Trophoblast cell (in vitro differentiated cells and primary cell): ENCODE data around the gene SLIT3.
"Not testable (repeated sequence)": the region's sequence is repeated elsewhere in the genome, so short reads cannot be mapped to it uniquely, and the experiment has no call there.

ENCODE experiments used
- DNase-seq, 2 donors: peaks; one replicate each; pipeline ENCODE4 v3.0.0-alpha.2; 2016
- H2AFZ ChIP-seq: 2 replicates; pipeline ENCODE4 v1.6.1; 2013; ENCODE audit warnings: low read length, moderate library complexity, mild to moderate bottlenecking; ENCODE audit not compliant: insufficient read depth, poor library complexity
- H2AK5ac ChIP-seq: 2 replicates; pipeline ENCODE4 v1.6.1; 2013; ENCODE audit warnings: mild to moderate bottlenecking, low read length
- H2BK120ac ChIP-seq: 2 replicates; pipeline ENCODE4 v1.6.1; 2013; ENCODE audit warnings: low read length, mild to moderate bottlenecking, moderate library complexity; ENCODE audit not compliant: insufficient read depth, poor library complexity
- H2BK12ac ChIP-seq: 2 replicates; pipeline ENCODE4 v1.6.1; 2013; ENCODE audit warnings: mild to moderate bottlenecking, low read length, moderate library complexity
- H2BK5ac ChIP-seq: 2 replicates; pipeline ENCODE4 v1.6.1; 2013; ENCODE audit warnings: low read length, low read depth, moderate library complexity, mild to moderate bottlenecking; ENCODE audit not compliant: poor library complexity
- H3K14ac ChIP-seq: 2 replicates; pipeline ENCODE4 v1.6.1; 2013; ENCODE audit warnings: mild to moderate bottlenecking, low read length
- H3K18ac ChIP-seq: 2 replicates; pipeline ENCODE4 v1.6.1; 2013; ENCODE audit warnings: mild to moderate bottlenecking, low read length
- H3K23ac ChIP-seq: 2 replicates; pipeline ENCODE4 v1.6.1; 2013; ENCODE audit warnings: low read length
- H3K27ac ChIP-seq: 2 replicates; pipeline ENCODE4 v1.5.1; 2013; ENCODE audit warnings: low read depth, mild to moderate bottlenecking, inconsistent platforms, low read length, moderate library complexity
- H3K27me3 ChIP-seq: 2 replicates; pipeline ENCODE4 v1.6.1; 2013; ENCODE audit warnings: inconsistent platforms, mild to moderate bottlenecking, low read length, moderate library complexity; ENCODE audit not compliant: insufficient read depth
- H3K36me3 ChIP-seq, 2 experiments: 1 replicate in 1 of 2; 2 replicates in 1 of 2; pipeline ENCODE4 v1.6.1; 2013; ENCODE audit warnings: low read length in 2 of 2, mild to moderate bottlenecking in 2 of 2, moderate library complexity in 1 of 2; ENCODE audit not compliant: insufficient read depth in 2 of 2, control insufficient read depth in 1 of 2
- H3K4ac ChIP-seq: 2 replicates; pipeline ENCODE4 v1.6.1; 2013; ENCODE audit warnings: low read depth, mild to moderate bottlenecking, low read length, moderate library complexity
- H3K4me1 ChIP-seq, 2 experiments: 1 replicate in 1 of 2; 2 replicates in 1 of 2; pipeline ENCODE4 v1.6.1; 2013; ENCODE audit warnings: low read length in 2 of 2, mild to moderate bottlenecking in 2 of 2, moderate library complexity in 1 of 2; ENCODE audit not compliant: insufficient read depth in 2 of 2, control insufficient read depth in 1 of 2
- H3K4me2 ChIP-seq: 2 replicates; pipeline ENCODE4 v1.6.1; 2013; ENCODE audit warnings: inconsistent platforms, mild to moderate bottlenecking, low read length, moderate library complexity
- H3K4me3 ChIP-seq: 2 replicates; pipeline ENCODE4 v1.5.1; 2013; ENCODE audit warnings: mild to moderate bottlenecking, low read depth, low read length, inconsistent platforms
- H3K79me1 ChIP-seq: one replicate; pipeline ENCODE4 v1.6.1; 2013; ENCODE audit warnings: low read length
- H3K79me2 ChIP-seq: 2 replicates; pipeline ENCODE4 v1.6.1; 2013; ENCODE audit warnings: low read length, mild to moderate bottlenecking; ENCODE audit not compliant: control insufficient read depth, insufficient read depth, poor library complexity
- H3K9ac ChIP-seq: 2 replicates; pipeline ENCODE4 v1.6.1; 2013; ENCODE audit warnings: mild to moderate bottlenecking, low read length
- H3K9me3 ChIP-seq: 2 replicates; pipeline ENCODE4 v1.6.1; 2013; ENCODE audit warnings: low read depth, mild to moderate bottlenecking, control low read depth, inconsistent platforms, low read length; ENCODE audit not compliant: insufficient read depth
- H4K12ac ChIP-seq: 2 replicates; pipeline ENCODE4 v1.6.1; 2013; ENCODE audit warnings: low read depth, mild to moderate bottlenecking, low read length, moderate library complexity
- H4K8ac ChIP-seq: 2 replicates; pipeline ENCODE4 v1.6.1; 2013; ENCODE audit warnings: low read depth, mild to moderate bottlenecking, low read length, moderate library complexity
- H4K91ac ChIP-seq: one replicate; pipeline ENCODE4 v1.6.1; 2013; ENCODE audit warnings: low read depth, mild to moderate bottlenecking, low read length, moderate library complexity
- WGBS: extraction: QIAGEN DNeasy Blood & Tissue Kit; methylation state at CpG from one replicate; pipeline ENCODE4 v1.1.7; 2013; ENCODE audit warnings: missing lambda C conversion rate; ENCODE audit not compliant: insufficient read length, insufficient coverage; ENCODE audit errors: extremely low coverage; 5-methylcytosine and 5-hydroxymethylcytosine counted together

SLIT3 gene

GRCh38 chr5:169216866-169217265 lies 84.1 kb downstream of the SLIT3 start:
- no peak overlapping the region for H2BK120ac ChIP-seq
- H4K91ac ChIP-seq: no peak overlapping the region
- no peak overlapping the region for H3K23ac ChIP-seq
- no peak overlapping the region for H2AFZ ChIP-seq
- H3K79me1 ChIP-seq: peaks cover 2% of the 10 kb centered on the region
- H3K4me3 ChIP-seq: no peak overlapping the region
- H4K8ac ChIP-seq: no peak overlapping the region
- no peak overlapping the region for H2BK12ac ChIP-seq
- H3K27me3 ChIP-seq: no peaks in the 10 kb centered on the region
- WGBS: no CpG with 5 or more reads among the region's 8 CpGs
- no peaks in the 10 kb centered on the region for H3K9me3 ChIP-seq
- H3K4ac ChIP-seq: no peak overlapping the region
- H3K14ac ChIP-seq: no peak overlapping the region
- no peak overlapping the region for H3K18ac ChIP-seq
- H2BK5ac ChIP-seq: no peak overlapping the region
- H3K27ac ChIP-seq: no peak overlapping the region
- H3K4me2 ChIP-seq: no peak overlapping the region
- H3K9ac ChIP-seq: no peak overlapping the region
- peaks cover 0 to 1% of the 10 kb centered on the region in 2 experiments for H3K36me3 ChIP-seq
- no peak overlapping the region for H2AK5ac ChIP-seq
- H3K4me1 ChIP-seq: peaks cover 16 to 26% of the 10 kb centered on the region in 2 experiments
- no peak for DNase-seq
- no peaks in the 10 kb centered on the region for H3K79me2 ChIP-seq
- H4K12ac ChIP-seq: no peak overlapping the region

GRCh38 chr5:169213479-169213878 lies 87.5 kb downstream of the SLIT3 start:
- Histone ChIP-seq H3K79me1 (peaks cover 2% of the 10 kb centered on the region), H3K14ac (no peak overlapping the region), H3K36me3 (peaks cover 0 to 1% of the 10 kb centered on the region in 2 experiments), H3K27ac (no peak overlapping the region), H3K27me3 (no peaks in the 10 kb centered on the region), H4K12ac (no peak overlapping the region), H2BK5ac (no peak overlapping the region), H3K18ac (no peak overlapping the region), H3K4me2 (no peak overlapping the region), H3K9me3 (no peaks in the 10 kb centered on the region), H4K8ac (no peak overlapping the region), H2BK120ac (no peak overlapping the region), H3K23ac (no peak overlapping the region), H4K91ac (no peak overlapping the region), H2AFZ (no peak overlapping the region), H2AK5ac (no peak overlapping the region), H3K79me2 (no peaks in the 10 kb centered on the region), H2BK12ac (no peak overlapping the region), H3K4me1 (peaks cover 7 to 16% of the 10 kb centered on the region in 2 experiments), H3K9ac (no peak overlapping the region), H3K4ac (no peak overlapping the region), H3K4me3 (no peak overlapping the region)
- DNase-seq: peak in 1 of 2 donors; percentile 16

DNA sequence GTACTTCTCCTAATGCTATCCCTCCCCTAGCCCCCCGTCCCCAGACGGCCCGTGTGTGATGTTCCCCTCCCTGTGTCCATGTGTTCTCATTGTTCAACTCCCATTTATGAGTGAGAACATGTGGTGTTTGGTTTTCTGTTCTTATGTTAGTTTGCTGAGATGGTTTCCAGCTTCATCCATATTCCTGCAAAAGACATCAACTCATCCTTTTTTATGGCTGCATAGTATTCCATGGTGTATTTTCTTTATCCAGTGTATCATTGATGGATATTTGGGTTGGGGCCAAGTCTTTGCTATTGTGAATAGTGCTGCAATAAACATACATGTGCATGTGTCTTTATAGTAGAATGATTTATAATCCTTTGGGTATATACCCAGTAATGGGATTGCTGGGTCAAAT lies 89.2 kb downstream of the SLIT3 start:
- not testable (repeated sequence) for H2BK12ac ChIP-seq, H4K91ac ChIP-seq, H3K4me3 ChIP-seq, H3K36me3 ChIP-seq, H3K9ac ChIP-seq, H3K27me3 ChIP-seq, DNase-seq, H3K14ac ChIP-seq, H4K8ac ChIP-seq, H2BK5ac ChIP-seq, H3K79me2 ChIP-seq, H3K23ac ChIP-seq, H4K12ac ChIP-seq, H3K27ac ChIP-seq, H2BK120ac ChIP-seq, H3K9me3 ChIP-seq, H3K4me2 ChIP-seq, H3K4ac ChIP-seq, H3K79me1 ChIP-seq, H2AK5ac ChIP-seq, H2AFZ ChIP-seq, H3K18ac ChIP-seq, H3K4me1 ChIP-seq
- no CpG with 5 or more reads among the region's 3 CpGs for WGBS

DNA sequence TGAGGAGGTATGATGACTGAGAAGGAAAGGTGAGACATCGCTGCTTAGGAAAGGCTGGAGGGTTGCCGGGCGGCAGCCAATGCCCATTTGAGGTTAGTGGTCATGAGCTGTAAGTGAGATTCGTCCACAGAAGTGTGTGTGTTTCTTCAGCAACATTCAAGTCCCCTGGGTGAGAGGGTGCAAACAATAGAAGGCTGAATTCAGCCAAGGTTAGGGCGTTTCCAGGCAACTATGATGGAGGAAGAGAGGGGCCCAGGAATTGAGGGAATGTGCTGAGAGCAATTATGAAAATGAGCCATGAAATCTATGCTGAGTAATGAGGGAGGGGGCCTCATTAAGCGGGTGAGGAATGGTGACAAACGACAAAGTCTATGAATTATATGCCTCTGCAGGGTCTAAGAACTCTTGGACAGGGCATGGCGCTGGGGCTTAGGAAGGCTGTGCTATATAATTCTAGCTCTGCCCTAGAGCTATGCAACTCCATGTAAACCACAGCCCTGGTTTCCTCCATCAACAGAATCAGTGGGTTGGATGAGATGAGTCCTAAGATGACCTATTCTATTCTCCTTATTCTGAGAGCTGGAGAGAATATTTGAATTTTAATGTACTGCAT lies 96.0 kb downstream of the SLIT3 start:
- Histone ChIP-seq H3K36me3 (peaks cover 0 to 3% of the 10 kb centered on the region in 2 experiments), H4K91ac (no peak overlapping the region), H3K79me1 (no peaks in the 10 kb centered on the region), H3K27ac (no peak overlapping the region), H3K79me2 (no peaks in the 10 kb centered on the region), H2BK5ac (no peak overlapping the region), H3K27me3 (no peaks in the 10 kb centered on the region), H3K4ac (no peak overlapping the region), H3K9me3 (peaks cover 4% of the 10 kb centered on the region), H2BK120ac (no peak overlapping the region), H3K4me3 (no peak overlapping the region), H3K23ac (no peak overlapping the region), H3K18ac (no peak overlapping the region), H2AK5ac (no peak overlapping the region), H3K4me1 (no peaks in the 10 kb centered on the region), H3K14ac (no peak overlapping the region), H4K8ac (no peak overlapping the region), H4K12ac (no peak overlapping the region), H2AFZ (no peak overlapping the region), H2BK12ac (no peak overlapping the region), H3K4me2 (no peak overlapping the region), H3K9ac (no peak overlapping the region)
- WGBS: no CpG with 5 or more reads among the region's 8 CpGs
- no peak for DNase-seq
